Esophagus muscularis mucosa (tissue), 4 donors: ENCODE measurements around the gene HARBI1. TPM values are rescaled to one million over a fixed set of nuclear protein-coding genes. Genes with fewer than 3 reads are reported as not detected.

Experiments used
- DNase-seq: peaks from one replicate; pipeline ENCODE4 v3.0.0-alpha.2; 2017; ENCODE audit errors: extremely low spot score
- H3K27ac ChIP-seq, 4 donors: fragments of 200-600 bp; sonication (generic); replicated peaks in 1 of 4; 1 replicate in 3 of 4; 2 replicates in 1 of 4; pipeline ENCODE4 v1.5.1; 2016 to 2019; ENCODE audit warnings: mild to moderate bottlenecking in 1 of 4
- H3K27me3 ChIP-seq, 4 donors: fragments of 200-600 bp; sonication (generic); one replicate each; pipeline versions ENCODE4 v1.5.1 to v1.6.0; 2016 to 2019
- H3K36me3 ChIP-seq, 4 donors: fragments of 200-600 bp; sonication (generic); one replicate each; pipeline ENCODE4 v1.5.1; 2016 to 2019
- H3K4me1 ChIP-seq, 4 donors: fragments of 200-600 bp; sonication (generic); one replicate each; pipeline ENCODE4 v1.5.1; 2016 to 2019
- H3K4me3 ChIP-seq, 4 donors: fragments of 200-600 bp; sonication (generic); 1 replicate in 2 of 4; 2 replicates in 2 of 4; pipeline ENCODE4 v1.5.1; 2016 to 2019; ENCODE audit warnings: mild to moderate bottlenecking in 4 of 4, moderate library complexity in 1 of 4
- H3K9me3 ChIP-seq, 4 donors: fragments of 200-600 bp; sonication (generic); 1 replicate in 3 of 4; 2 replicates in 1 of 4; pipeline ENCODE4 v1.5.1; 2016 to 2019
- CTCF ChIP-seq, 3 experiments: fragments of 200-600 bp in 2 of 3; fragments of 450-650 bp in 1 of 3; sonication (generic) in 2 of 3; IDR thresholded peaks; one replicate each; pipeline ENCODE4 v1.5.1; 2017 to 2019; ENCODE audit warnings: antibody characterized with exemption in 3 of 3, mild to moderate bottlenecking in 2 of 3, moderate library complexity in 1 of 3
- EP300 ChIP-seq: sonication (generic); formaldehyde crosslinking; IDR thresholded peaks from one replicate; pipeline ENCODE4 v1.6.1; 2017; ENCODE audit warnings: antibody characterized with exemption
- POLR2A ChIP-seq: fragments of 450-650 bp; IDR thresholded peaks from one replicate; pipeline ENCODE4 v1.6.1; 2017; ENCODE audit warnings: antibody characterized with exemption, moderate library complexity, mild to moderate bottlenecking, low read depth
- POLR2AphosphoS5 ChIP-seq, 2 donors: sonication (generic); formaldehyde crosslinking; IDR thresholded peaks; one replicate each; pipeline ENCODE4 v1.6.1; 2017; ENCODE audit warnings: antibody characterized with exemption in 2 of 2
- WGBS: methylation state at CpG from one replicate; pipeline ENCODE4 v1.1.5; 2018; 5-methylcytosine and 5-hydroxymethylcytosine counted together
- intact Hi-C: fragments of 100-400 bp; cut with DNase I; formaldehyde crosslinking; loops from one replicate; pipeline ENCODE4 v1.15.1; 2023
- total RNA-seq, 4 donors: library from RNA; depleted of rRNA; stranded (reverse); fragments of >200 nt; gene quantifications; one replicate each; pipeline versions ENCODE4 v1.1.0 to v1.2.1, GENCODE V29; 2016

Gene HARBI1
- total RNA-seq, 4 donors from 2014 or later, result 2.5 to 3.3 (median 3.0) TPM

- TF ChIP-seq POLR2AphosphoS5 (IDR thresholded peaks at IDR 0.05) (peak in 1 of 2 donors; percentile 16), EP300 (no peak), CTCF (IDR thresholded peaks at IDR 0.05) (no peak), POLR2A (no peak)
- Histone ChIP-seq H3K36me3 (peaks cover 54 to 100% (median 88%) of the 10 kb centered on the region in 4 donors), H3K4me1 (peaks cover 0 to 8% (median under 1%) of the 10 kb centered on the region in 4 donors), H3K27me3 (no peaks in the 10 kb centered on the region), H3K9me3 (no peaks in the 10 kb centered on the region), H3K27ac (peak overlapping the region in 2 of 4 donors; percentile 5 to 48), H3K4me3 (no peak overlapping the region)
- no peak for DNase-seq
- 76% methylated on average over 4 of the region's 4 CpGs for WGBS
- intact Hi-C loops, result no loop called here
Observed at GRCh38 chr11:46658259-46658658, 41.2 kb upstream of the HARBI1 start.

GRCh38 chr11:46657186-46657585 lies 40.2 kb upstream of the HARBI1 start:
- Histone ChIP-seq H3K27me3 (no peaks in the 10 kb centered on the region), H3K4me1 (peaks cover 0 to 7% (median 0%) of the 10 kb centered on the region in 4 donors), H3K9me3 (no peaks in the 10 kb centered on the region), H3K27ac (no peak overlapping the region), H3K36me3 (peaks cover 59 to 100% (median 90%) of the 10 kb centered on the region in 4 donors), H3K4me3 (no peak overlapping the region)
- no peak for DNase-seq
- TF ChIP-seq POLR2A (no peak), POLR2AphosphoS5 (IDR thresholded peaks at IDR 0.05) (no peak), CTCF (IDR thresholded peaks at IDR 0.05) (no peak)
- intact Hi-C loops, result no loop called here
- WGBS, result 82% methylated on average over 3 of the region's 3 CpGs

GRCh38 chr11:46655631-46656030 lies 38.6 kb upstream of the HARBI1 start:
- Histone ChIP-seq H3K27ac (no peak overlapping the region), H3K4me3 (no peak overlapping the region), H3K4me1 (peaks cover 0 to 8% (median 2%) of the 10 kb centered on the region in 4 donors), H3K36me3 (peaks cover 68 to 100% (median 95%) of the 10 kb centered on the region in 4 donors), H3K9me3 (no peaks in the 10 kb centered on the region), H3K27me3 (no peaks in the 10 kb centered on the region)
- 91% methylated on average over 4 of the region's 4 CpGs for WGBS
- no peak for DNase-seq
- TF ChIP-seq POLR2A, result no peak
- TF ChIP-seq CTCF (IDR thresholded peaks at IDR 0.05), result no peak
- TF ChIP-seq POLR2AphosphoS5 (IDR thresholded peaks at IDR 0.05), result no peak
- TF ChIP-seq EP300, result no peak
- intact Hi-C loops, result no loop called here

GRCh38 chr11:46649180-46649738 lies 32.2 kb upstream of the HARBI1 start:
- 75% methylated on average over 2 of the region's 2 CpGs for WGBS
- Histone ChIP-seq H3K27me3 (no peaks in the 10 kb centered on the region), H3K9me3 (no peaks in the 10 kb centered on the region), H3K4me3 (no peak overlapping the region), H3K4me1 (peaks cover 11 to 33% (median 25%) of the 10 kb centered on the region in 4 donors), H3K27ac (peak overlapping the region; percentile 61 to 75 (median 66)), H3K36me3 (peaks cover 48 to 99% (median 81%) of the 10 kb centered on the region in 4 donors)
- no peak for DNase-seq
- intact Hi-C loops, result no loop called here
- no peak for TF ChIP-seq POLR2A
- peak in 1 of 2 donors; percentile 63 for TF ChIP-seq POLR2AphosphoS5 (IDR thresholded peaks at IDR 0.05)
- TF ChIP-seq CTCF (IDR thresholded peaks at IDR 0.05), result no peak

GRCh38 chr11:46643986-46644385 lies 27.0 kb upstream of the HARBI1 start:
- Histone ChIP-seq H3K27me3 (no peaks in the 10 kb centered on the region), H3K4me1 (peaks cover 10 to 17% (median 12%) of the 10 kb centered on the region in 4 donors), H3K4me3 (no peak overlapping the region), H3K36me3 (peaks cover 22 to 69% (median 48%) of the 10 kb centered on the region in 4 donors), H3K27ac (no peak overlapping the region), H3K9me3 (no peaks in the 10 kb centered on the region)
- DNase-seq, result no peak
- intact Hi-C loops, result no loop called here
- no peak for TF ChIP-seq EP300
- no peak for TF ChIP-seq POLR2AphosphoS5 (IDR thresholded peaks at IDR 0.05)
- TF ChIP-seq POLR2A, result no peak
- TF ChIP-seq CTCF (IDR thresholded peaks at IDR 0.05), result no peak
